ENCODE results near the gene ARL6IP6.

ARL6IP6 gene

DNA sequence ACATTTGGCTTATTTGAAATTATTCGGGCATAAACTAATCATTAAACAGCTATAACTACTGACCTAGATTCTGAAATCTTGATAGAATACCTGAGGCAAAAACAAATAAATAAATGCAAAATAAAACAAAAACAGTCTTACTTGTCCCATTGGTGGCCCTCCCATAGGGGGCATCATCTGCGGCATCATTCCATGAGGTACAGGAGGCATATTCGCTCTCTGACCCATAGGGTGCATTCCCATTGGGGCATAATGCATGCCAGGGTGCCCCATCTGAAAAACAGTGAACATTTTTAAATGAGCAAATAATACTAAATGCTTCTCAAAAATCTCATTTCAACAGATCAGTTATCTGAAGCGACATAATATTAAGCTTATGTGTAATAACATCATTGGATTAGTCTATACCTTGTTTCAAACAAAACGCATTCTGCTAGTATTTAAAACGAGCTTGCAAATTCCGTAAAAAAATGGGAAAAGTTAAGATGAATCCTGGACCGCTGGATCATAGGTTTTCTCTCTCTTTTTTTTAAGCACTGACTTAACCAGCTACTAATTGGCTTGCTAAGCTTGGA is 2.5 kb upstream of the ARL6IP6 start:
- peaks cover 4% of the 10 kb centered on the region; the same call in 1 of the 2 replicates for H4K20me1 ChIP-seq (ENCODE audit: insufficient read depth, low read length)
- H3K9me2 ChIP-seq (ENCODE audit: low read depth, low read length), result no peaks in the 10 kb centered on the region
- H3F3A ChIP-seq (ENCODE audit: insufficient read depth, low read length), result no peaks in the 10 kb centered on the region
- H3K36me3 ChIP-seq (ENCODE audit: insufficient read depth, low read length), result peaks cover 58% of the 10 kb centered on the region
- TF ChIP-seq EZH2 (IDR thresholded peaks at IDR 0.05; ENCODE audit: borderline replicate concordance, low read length) (no peak), CTCF (IDR thresholded peaks at IDR 0.05; ENCODE audit: low read length) (peak; percentile 74)
- no peaks in the 10 kb centered on the region for H3K9me3 ChIP-seq (ENCODE audit: low read length)
- H3K4me1 ChIP-seq (ENCODE audit: insufficient read depth, low read length, severe bottlenecking), result peaks cover 30% of the 10 kb centered on the region
- peak overlapping the region; percentile 86 for H3K9ac ChIP-seq (ENCODE audit: low read length)
- no peaks in the 10 kb centered on the region for H3K27me3 ChIP-seq (ENCODE audit: insufficient read depth, low read length)
- H3K79me2 ChIP-seq (ENCODE audit: insufficient read depth, low read length), result peaks cover 78% of the 10 kb centered on the region
- peak overlapping the region; percentile 81 for H3K4me2 ChIP-seq (ENCODE audit: low read length)
- H3K4me3 ChIP-seq (ENCODE audit: low read depth, low read length, poor library complexity, severe bottlenecking), result peak overlapping the region; percentile 84
- H2AFZ ChIP-seq (ENCODE audit: low read length), result no peak overlapping the region
- H3K27ac ChIP-seq (ENCODE audit: low read depth, low read length, poor library complexity, severe bottlenecking), result peak overlapping the region; percentile 88

- Histone ChIP-seq H3K27me3 (ENCODE audit: insufficient read depth, low read length) (no peaks in the 10 kb centered on the region), H3K9me2 (ENCODE audit: low read depth, low read length) (no peaks in the 10 kb centered on the region), H3K9ac (ENCODE audit: low read length) (peak overlapping the region; percentile 86), H3K4me1 (ENCODE audit: insufficient read depth, low read length, severe bottlenecking) (peaks cover 34% of the 10 kb centered on the region), H3K27ac (ENCODE audit: low read depth, low read length, poor library complexity, severe bottlenecking) (peak overlapping the region; percentile 88), H3F3A (ENCODE audit: insufficient read depth, low read length) (no peaks in the 10 kb centered on the region), H2AFZ (ENCODE audit: low read length) (no peak overlapping the region), H3K79me2 (ENCODE audit: insufficient read depth, low read length) (peaks cover 69% of the 10 kb centered on the region), H4K20me1 (ENCODE audit: insufficient read depth, low read length) (peaks cover 4% of the 10 kb centered on the region; the same call in 1 of the 2 replicates), H3K9me3 (ENCODE audit: low read length) (no peaks in the 10 kb centered on the region), H3K4me3 (ENCODE audit: low read depth, low read length, poor library complexity, severe bottlenecking) (peak overlapping the region; percentile 84), H3K36me3 (ENCODE audit: insufficient read depth, low read length) (peaks cover 56% of the 10 kb centered on the region), H3K4me2 (ENCODE audit: low read length) (peak overlapping the region; percentile 81)
- TF ChIP-seq EZH2 (IDR thresholded peaks at IDR 0.05; ENCODE audit: borderline replicate concordance, low read length), result no peak
- TF ChIP-seq CTCF (IDR thresholded peaks at IDR 0.05; ENCODE audit: low read length), result no peak
These were observed 1.6 kb upstream of the ARL6IP6 start for GRCh38 chr2:152716805-152717227.

DNA sequence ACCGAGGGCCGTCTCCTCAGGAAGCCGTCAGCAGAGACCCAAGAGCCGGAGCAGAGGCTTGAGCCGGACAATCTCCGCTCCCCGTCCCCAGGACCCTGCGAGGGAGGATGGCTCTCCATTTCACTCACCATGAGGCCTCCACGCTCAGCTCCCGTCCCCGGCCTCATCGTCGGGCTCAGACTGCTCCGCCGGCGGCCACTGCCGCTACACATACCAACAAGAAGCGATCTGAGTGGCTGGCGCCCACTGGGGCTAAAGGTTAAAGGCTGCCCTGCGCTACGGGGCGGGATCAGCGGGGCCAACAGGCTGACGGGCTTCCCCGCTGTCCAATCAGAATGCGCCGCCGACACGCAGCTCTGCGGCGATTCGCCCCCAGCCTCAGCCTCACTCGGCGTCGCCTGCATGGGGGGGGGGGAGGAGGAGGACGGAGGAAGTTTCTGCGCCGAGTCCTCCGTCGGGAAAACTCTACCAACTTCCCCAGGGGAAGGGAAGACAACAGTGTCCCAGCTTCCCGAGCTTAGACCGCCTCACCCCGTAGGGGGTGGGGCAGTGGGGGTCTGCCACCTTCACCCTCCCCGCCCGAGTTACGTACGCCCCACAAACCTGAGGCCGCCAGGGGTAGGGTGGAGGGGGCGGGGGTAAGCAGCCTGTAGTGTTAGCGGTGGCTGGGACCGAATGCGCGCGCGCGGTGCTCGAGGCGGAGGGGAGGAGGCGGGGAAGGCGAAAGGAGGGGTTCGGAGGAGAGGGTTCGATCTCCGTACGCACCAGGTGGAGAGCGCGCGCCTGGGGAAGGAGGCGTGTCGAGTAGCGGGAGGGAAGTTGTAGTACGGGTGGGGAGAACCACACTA is 968 bp upstream of the ARL6IP6 start, which contains the start of gene PRPF40A:
Gene PRPF40A, minus strand, starts transcription at position 234 of the 848 bp plus-strand sequence. Its CDS starts 22 bp downstream, at position 212.
- H3K36me3 ChIP-seq (ENCODE audit: insufficient read depth, low read length), result peaks cover 53% of the 10 kb centered on the region
- peaks cover 4% of the 10 kb centered on the region; the same call in 1 of the 2 replicates for H4K20me1 ChIP-seq (ENCODE audit: insufficient read depth, low read length)
- H3K9me3 ChIP-seq (ENCODE audit: low read length), result no peaks in the 10 kb centered on the region
- no peaks in the 10 kb centered on the region for H3K27me3 ChIP-seq (ENCODE audit: insufficient read depth, low read length)
- peaks cover 34% of the 10 kb centered on the region for H3K4me1 ChIP-seq (ENCODE audit: insufficient read depth, low read length, severe bottlenecking)
- H3K4me3 ChIP-seq (ENCODE audit: low read depth, low read length, poor library complexity, severe bottlenecking), result peak within 1 kb of the TSS; percentile 84
- H3K79me2 ChIP-seq (ENCODE audit: insufficient read depth, low read length), result peaks cover 63% of the 10 kb centered on the region
- peak within 1 kb of the TSS; percentile 86 for H3K9ac ChIP-seq (ENCODE audit: low read length)
- peak within 1 kb of the TSS; percentile 88 for H3K27ac ChIP-seq (ENCODE audit: low read depth, low read length, poor library complexity, severe bottlenecking)
- H2AFZ ChIP-seq (ENCODE audit: low read length), result no peak within 1 kb of the TSS
- H3K9me2 ChIP-seq (ENCODE audit: low read depth, low read length), result no peaks in the 10 kb centered on the region
- TF ChIP-seq EZH2 (IDR thresholded peaks at IDR 0.05; ENCODE audit: borderline replicate concordance, low read length) (no peak), CTCF (IDR thresholded peaks at IDR 0.05; ENCODE audit: low read length) (no peak)
- H3K4me2 ChIP-seq (ENCODE audit: low read length), result peak within 1 kb of the TSS; percentile 81
- H3F3A ChIP-seq (ENCODE audit: insufficient read depth, low read length), result no peaks in the 10 kb centered on the region

Measured in OCI-LY1 (cell line).